Sciatic nerve (tissue), 2 donors: ENCODE data around the gene WDFY2. TPM values are rescaled to one million over a fixed set of nuclear protein-coding genes. Genes with fewer than 3 reads are reported as not detected.
"Not testable (repeated sequence)": the region's sequence is repeated elsewhere in the genome, so short reads cannot be mapped to it uniquely, and the experiment has no call there.

ENCODE experiments used
- ATAC-seq: fragments of 200-7000 bp; cut with Tn5 transposase; one replicate; pipeline ENCODE4 v1.9.1; 2020; ENCODE audit warnings: mild to moderate bottlenecking, moderate library complexity
- DNase-seq: peaks from one replicate; pipeline ENCODE4 v3.0.0-alpha.2; 2020; ENCODE audit warnings: low spot score
- intact Hi-C: fragments of 100-400 bp; cut with DNase I; formaldehyde crosslinking; loops from one replicate; pipeline ENCODE4 v1.14.2; 2022
- total RNA-seq: library from RNA; stranded (reverse); fragmentation: NEBNext Ultra II Directional; extraction: Animal tissue kit (Norgen Biotek cat#: 25700); gene quantifications from one replicate; pipeline ENCODE4 v1.2.1, GENCODE V29; 2021
- donor health status: DM: no; HTN: no; CAD: no.
- donor health status: DM: no; HTN: no; CAD: no.

Gene WDFY2
- total RNA-seq, 1 donor from 2014 or later, result 22.1 TPM

DNA sequence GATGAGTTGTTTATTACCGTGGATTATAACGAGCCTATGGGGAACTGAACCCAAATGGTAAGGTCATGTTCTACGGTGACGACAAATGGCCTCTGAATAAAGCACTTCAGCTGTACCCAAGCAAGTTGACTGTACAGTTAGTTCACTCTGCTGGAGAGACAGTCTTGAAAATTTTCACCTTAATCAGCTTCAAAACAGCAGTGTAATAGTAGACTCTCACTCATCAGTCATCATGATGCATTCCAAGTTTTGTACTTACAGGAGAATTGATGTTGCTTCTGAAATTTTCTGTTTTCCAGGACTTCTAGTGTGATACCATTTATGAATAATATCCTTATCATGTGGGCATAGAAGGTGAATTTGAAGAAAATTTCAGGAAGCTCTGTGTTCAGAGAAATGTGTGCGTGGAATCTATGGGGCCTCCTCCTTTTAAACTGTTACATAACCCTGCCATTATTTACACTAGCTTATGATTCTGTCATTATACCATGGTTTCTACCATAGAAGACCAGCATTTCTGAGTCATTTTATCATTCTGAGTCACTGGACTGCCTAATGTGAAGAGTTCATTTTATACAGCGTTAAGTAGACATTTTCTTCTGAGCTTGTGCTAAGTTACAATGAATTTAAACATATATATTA is 96.9 kb downstream of the WDFY2 start:
- DNase-seq, result no peak
- no peak for ATAC-seq
- intact Hi-C loops, result no loop called here

DNA sequence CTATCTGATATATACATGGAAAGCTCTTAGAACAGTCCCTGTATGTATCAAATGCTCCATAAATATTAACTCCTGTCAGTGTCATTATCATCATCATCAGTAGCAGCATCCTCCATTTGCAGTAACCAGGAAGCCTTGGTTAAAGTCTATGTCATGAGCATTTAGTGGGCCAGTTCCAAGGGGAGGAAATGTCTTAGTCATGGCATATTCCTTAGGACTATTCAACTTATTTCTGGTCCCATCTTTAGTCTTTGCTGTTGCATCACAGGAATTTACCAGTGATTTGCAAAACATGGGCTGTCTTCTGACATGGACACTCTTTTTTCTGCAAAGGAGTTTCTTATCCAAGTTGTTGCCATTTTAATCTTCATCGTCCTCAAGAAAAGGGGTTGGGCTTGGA is 98.4 kb downstream of the WDFY2 start:
- ATAC-seq, result no peak
- intact Hi-C loops, result no loop called here
- no peak for DNase-seq

GRCh38 chr13:51683597-51683996 is 99.3 kb downstream of the WDFY2 start:
- no peak for DNase-seq
- no peak for ATAC-seq
- intact Hi-C loops, result no loop called here

DNA sequence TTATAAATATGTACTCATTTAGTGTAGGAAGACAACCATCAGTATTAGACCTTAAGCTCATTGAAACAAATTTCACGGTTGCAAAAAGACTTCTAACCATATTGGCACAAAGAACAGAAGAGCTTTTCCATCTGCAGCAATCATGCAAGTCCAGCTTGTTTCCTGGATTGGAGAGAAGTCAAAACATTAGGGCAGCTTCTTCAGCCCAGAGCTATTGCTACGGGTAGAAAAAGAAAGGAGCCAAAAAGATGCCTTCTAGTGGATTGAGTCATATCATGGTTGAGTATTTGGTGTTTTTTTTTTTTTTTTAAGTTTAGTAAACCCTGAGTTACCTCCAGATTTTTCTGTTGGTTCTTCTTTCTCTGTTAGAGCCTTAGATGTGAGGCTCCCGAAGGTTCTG is 99.8 kb downstream of the WDFY2 start:
- intact Hi-C loops, result no loop called here

GRCh38 chr13:51687947-51688714 is 103.9 kb downstream of the WDFY2 start:
- no peak for DNase-seq
- ATAC-seq, result no peak
- intact Hi-C loops, result no loop called here

More for the DNA sequence above, 99.8 kb downstream of the WDFY2 start:
- ATAC-seq (no peak), DNase-seq (no peak)

GRCh38 chr13:51688937-51689662 is 104.8 kb downstream of the WDFY2 start:
- DNase-seq, result no peak
- no peak for ATAC-seq
- intact Hi-C loops, result no loop called here

GRCh38 chr13:51689663-51689996 is 105.4 kb downstream of the WDFY2 start:
- ATAC-seq (peak; percentile 48), DNase-seq (no peak)
- intact Hi-C loops, result no loop called here

- DNase-seq, ATAC-seq, intact Hi-C loops: not testable (repeated sequence)
These were observed 111.4 kb downstream of the WDFY2 start for GRCh38 chr13:51695677-51696076.

DNA sequence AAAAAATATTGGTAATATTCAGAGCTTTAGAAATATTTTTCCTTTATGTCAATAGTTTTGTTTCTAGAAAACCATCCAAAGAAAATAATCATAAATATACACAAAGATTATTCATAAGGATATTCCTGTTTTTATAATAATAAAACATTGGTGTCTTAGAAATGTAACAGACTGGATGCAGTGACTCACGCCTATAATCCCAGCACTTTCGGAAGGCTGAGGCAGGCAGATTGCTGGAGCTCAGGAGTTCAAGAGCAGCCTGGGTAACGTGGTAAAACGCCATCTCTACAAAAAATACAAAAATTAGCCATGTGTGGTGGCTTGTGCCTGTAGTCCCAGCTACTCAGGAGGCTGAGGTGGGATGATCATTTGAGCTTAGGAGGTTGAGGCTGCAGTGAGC is 112.9 kb downstream of the WDFY2 start:
- ATAC-seq (no peak), DNase-seq (no peak)

DNA sequence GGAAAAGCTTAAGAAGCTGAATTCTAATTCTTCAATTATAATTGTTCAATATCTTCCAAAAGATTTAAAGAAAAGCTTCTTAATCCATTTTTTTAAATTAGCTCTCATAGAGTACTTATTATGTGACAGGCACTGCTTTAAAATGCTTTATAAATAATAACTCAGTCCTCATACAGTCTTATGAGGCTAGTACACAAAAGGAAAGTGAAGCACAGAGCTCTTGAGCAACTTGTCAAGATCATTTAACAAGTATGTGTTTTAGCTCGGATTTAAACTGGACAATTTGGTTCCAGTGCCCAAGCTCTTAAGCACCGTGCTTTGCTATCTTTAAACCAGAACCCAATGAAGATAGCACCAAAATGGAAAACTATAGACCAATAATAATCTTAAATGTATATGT is 113.6 kb downstream of the WDFY2 start:
- intact Hi-C loops, result no loop called here
- ATAC-seq (no peak), DNase-seq (no peak)

More for the DNA sequence above, 112.9 kb downstream of the WDFY2 start:
- intact Hi-C loops, result no loop called here

- DNase-seq (no peak), ATAC-seq (no peak)
- intact Hi-C loops, result no loop called here
These were observed 114.1 kb downstream of the WDFY2 start for GRCh38 chr13:51698352-51698751.

GRCh38 chr13:51704399-51705313 is 120.4 kb downstream of the WDFY2 start:
- DNase-seq (no peak), ATAC-seq (no peak)
- intact Hi-C loops, result no loop called here

DNA sequence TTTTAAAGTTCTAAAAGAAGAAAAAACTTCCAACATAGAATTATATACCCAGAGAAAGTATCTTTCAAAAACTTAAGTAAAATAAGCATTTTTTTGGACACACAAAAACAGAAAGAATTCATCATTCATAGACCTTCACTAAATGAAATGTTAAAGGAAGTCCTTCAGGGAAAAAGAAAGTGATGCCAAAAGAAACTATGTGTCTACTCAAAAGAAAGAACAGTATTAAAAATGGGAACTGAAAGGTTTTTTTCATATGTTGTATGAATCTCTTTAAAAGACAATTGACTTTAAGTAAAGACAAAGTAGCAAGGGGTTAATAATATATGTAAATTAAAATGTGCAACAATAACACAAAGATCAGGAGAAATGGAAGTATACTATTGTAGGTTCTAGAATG is 123.2 kb downstream of the WDFY2 start:
- DNase-seq (no peak), ATAC-seq (no peak)
- intact Hi-C loops, result no loop called here

DNA sequence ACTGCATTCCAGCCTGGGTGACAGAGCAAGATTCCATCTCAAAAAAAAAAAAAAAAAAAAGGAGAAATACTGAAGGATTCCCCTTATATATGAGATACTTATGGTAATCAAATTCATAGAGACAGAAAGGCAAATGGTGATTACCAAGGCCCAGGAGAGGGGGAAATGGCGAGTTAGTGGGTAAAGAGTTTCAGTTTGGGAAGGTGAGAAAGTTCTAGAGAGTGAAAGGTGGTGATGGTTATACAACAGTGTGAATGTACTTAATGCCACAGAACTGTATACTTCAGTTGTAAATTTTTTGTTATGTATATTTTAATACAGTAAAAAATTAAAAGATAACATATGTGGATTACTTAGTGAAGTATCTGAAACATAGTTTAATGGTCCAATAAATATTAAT is 129.5 kb downstream of the WDFY2 start:
- DNase-seq, result no peak
- intact Hi-C loops, result no loop called here
- no peak for ATAC-seq

DNA sequence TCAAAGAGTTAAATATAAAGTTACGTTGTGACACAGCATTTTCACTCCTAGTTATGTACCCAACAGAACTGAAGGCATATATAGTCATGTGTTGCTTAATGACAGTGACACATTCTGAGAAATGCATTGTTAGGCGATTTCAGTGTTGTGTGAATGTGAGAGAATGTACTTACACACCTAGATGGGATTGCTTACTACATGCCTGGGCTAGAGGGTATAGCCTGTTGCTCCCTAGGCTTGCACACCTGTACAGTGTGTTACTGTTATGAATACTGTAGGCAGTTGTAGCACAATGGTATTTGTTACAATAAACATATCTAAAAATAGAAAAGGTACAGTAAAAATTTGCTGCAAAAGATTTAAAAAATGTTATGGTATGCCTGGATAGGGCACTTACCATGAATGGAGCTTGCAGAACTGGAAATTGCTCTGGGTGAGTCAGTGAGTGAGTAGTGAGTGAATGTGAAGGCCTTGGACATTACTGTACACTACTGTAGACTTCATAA is 130.5 kb downstream of the WDFY2 start:
- no peak for DNase-seq
- ATAC-seq, result no peak

DNA sequence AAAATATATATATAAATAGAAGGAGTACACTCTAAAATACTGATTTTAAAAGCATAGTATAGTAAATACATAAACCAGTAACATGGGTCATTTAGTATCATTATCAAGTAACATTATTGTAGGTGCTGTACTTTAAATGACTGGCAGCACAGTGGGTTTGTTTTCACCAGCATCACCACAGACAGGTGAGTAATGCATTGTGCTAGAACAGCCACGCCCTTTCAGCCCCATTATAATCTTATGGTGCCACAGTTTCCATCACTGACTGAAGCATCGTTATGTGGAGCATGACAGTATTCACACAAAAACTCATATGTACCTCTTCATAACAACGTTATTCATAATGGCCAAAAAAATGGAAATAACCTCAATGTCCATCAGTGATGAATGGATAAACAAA is 131.4 kb downstream of the WDFY2 start:
- DNase-seq, result no peak
- ATAC-seq, result no peak
- intact Hi-C loops, result no loop called here

More for the DNA sequence above, 130.5 kb downstream of the WDFY2 start:
- intact Hi-C loops, result no loop called here

DNA sequence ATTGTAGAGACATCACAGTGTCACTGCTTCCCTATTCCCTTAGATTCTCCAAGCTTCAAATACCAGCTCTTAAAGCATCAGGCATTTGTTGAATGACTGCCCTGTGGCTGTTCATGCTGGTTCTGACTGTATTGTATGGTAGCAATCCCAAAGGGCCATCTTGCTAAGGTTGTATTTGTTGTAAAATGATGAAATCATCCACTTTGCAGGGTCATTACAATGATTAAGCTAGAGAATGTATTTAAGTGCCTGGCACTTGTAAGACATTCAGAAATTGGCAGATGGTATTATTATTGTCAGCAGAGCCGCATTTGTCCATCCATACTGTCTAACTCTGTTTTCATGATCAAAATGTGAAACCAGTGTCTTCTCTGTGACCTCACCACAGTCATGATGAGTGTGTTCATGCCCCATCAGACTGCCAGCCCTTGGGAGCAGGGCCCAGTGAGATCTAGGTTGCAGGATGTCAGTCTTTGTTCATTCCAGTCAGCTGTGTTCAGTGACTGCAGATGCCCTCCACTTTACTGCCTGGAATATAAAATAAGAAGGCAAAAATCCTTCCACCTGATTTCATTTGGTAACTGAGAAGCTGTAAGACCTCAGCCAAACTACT is 133.6 kb downstream of the WDFY2 start:
- no peak for DNase-seq
- intact Hi-C loops, result no loop called here
- no peak for ATAC-seq

GRCh38 chr13:51719394-51719793 is 135.1 kb downstream of the WDFY2 start:
- intact Hi-C loops, result no loop called here
- ATAC-seq (no peak), DNase-seq (no peak)

- intact Hi-C loops, result no loop called here
- DNase-seq (no peak), ATAC-seq (peak; percentile 84)
These were observed 137.2 kb downstream of the WDFY2 start for GRCh38 chr13:51721496-51721895.
